ENCODE data around the gene MON2.

Gene MON2

GRCh38 chr12:62621101-62621638, 154.5 kb downstream of the MON2 start:
- no peak for DNase-seq

GRCh38 chr12:62622177-62622576, 155.6 kb downstream of the MON2 start:
- DNase-seq, result no peak

GRCh38 chr12:62625228-62625627, 158.6 kb downstream of the MON2 start:
- peak; percentile 46 to 48 for DNase-seq

GRCh38 chr12:62627181-62627580, 160.6 kb downstream of the MON2 start:
- no peak for DNase-seq

GRCh38 chr12:62629413-62629812, 162.8 kb downstream of the MON2 start:
- DNase-seq, result no peak

- no peak for DNase-seq
Measured at GRCh38 chr12:62629971-62630739, 163.5 kb downstream of the MON2 start.

GRCh38 chr12:62631471-62632410, 165.1 kb downstream of the MON2 start:
- peak in 1 of 2 donors; percentile 27 for DNase-seq

GRCh38 chr12:62632411-62632918, 165.8 kb downstream of the MON2 start:
- DNase-seq, result peak in 1 of 2 donors; percentile 2

- DNase-seq, result no peak
Measured at GRCh38 chr12:62635649-62636048, 169.0 kb downstream of the MON2 start.

- DNase-seq, result no peak
Measured at GRCh38 chr12:62637679-62638078, 171.1 kb downstream of the MON2 start.

- no peak for DNase-seq
Measured at GRCh38 chr12:62640910-62641448, 174.4 kb downstream of the MON2 start.

- peak; percentile 19 to 30 for DNase-seq
Measured at GRCh38 chr12:62642486-62642885, 175.9 kb downstream of the MON2 start.

- DNase-seq, result no peak
Measured at GRCh38 chr12:62643486-62643885, 176.9 kb downstream of the MON2 start.

- no peak for DNase-seq
Measured at GRCh38 chr12:62646566-62646965, 179.9 kb downstream of the MON2 start.

GRCh38 chr12:62647586-62647985, 181.0 kb downstream of the MON2 start:
- peak; percentile 29 to 60 for DNase-seq

- DNase-seq, result no peak
Measured at GRCh38 chr12:62649412-62650138, 182.9 kb downstream of the MON2 start.

Data from inflammatory macrophage (primary cell).